Choroid plexus epithelial cell (primary cell): Measurements from ENCODE around the gene ZNF684.
"Not testable (repeated sequence)": the region's sequence is repeated elsewhere in the genome, so short reads cannot be mapped to it uniquely, and the experiment has no call there.

Experiments used
- DNase-seq: peaks from one replicate; pipeline ENCODE4 v3.0.0-alpha.2; 2010; ENCODE audit warnings: low read depth
- H3K4me3 ChIP-seq: 2 replicates; pipeline ENCODE4 v1.5.1; 2011; ENCODE audit warnings: low read depth, mild to moderate bottlenecking, control low read depth, low read length, moderate library complexity
- TF ChIP-seq, protein P1 (sequence below): conservative IDR thresholded peaks from 2 replicates; pipeline ENCODE4 v1.5.1; 2011; ENCODE audit warnings: low read depth, mild to moderate bottlenecking, control low read depth, inconsistent platforms, low read length, moderate library complexity

Gene ZNF684

DNA sequence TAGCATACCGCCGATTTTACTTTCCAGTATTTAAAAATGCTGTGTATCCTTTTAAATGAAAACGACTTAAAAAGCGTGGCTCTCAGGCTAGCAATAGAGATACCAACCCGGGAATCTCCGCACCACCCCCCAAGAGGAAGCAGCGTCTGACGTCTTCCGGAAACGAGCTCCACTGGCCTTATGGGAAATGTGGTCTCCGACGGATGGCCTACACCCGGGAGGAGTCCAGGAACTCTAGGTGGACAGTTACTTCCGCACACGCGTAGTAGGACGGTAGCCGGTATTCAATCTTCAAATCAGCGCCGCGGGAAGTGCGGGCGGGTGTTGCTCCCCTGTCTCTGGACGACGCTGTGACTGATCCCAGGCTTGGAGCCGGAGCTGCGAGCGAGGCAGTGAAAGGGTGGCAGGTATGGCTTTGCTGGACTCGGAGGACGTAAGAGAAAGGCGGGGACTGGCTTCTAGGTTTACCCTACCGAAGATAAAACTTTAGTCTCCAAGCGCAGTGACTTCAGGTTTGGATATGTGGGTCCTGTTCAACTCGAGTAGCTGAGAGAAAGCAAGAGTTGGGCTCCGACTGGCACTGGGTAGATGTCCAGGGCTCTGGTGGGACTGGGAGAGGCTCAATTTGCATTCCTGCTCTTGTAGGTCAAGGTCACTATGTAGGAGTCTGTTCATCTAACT, at the start of gene ZNF684:
Gene ZNF684 (plus strand): TSS at position 257 of the 681 bp plus-strand sequence. CDS start 1,530 bp downstream, outside the sequence.
- H3K4me3 ChIP-seq = peak within 1 kb of the TSS; percentile 90
- DNase-seq = peak; percentile 97
- TF ChIP-seq, protein P1, sequence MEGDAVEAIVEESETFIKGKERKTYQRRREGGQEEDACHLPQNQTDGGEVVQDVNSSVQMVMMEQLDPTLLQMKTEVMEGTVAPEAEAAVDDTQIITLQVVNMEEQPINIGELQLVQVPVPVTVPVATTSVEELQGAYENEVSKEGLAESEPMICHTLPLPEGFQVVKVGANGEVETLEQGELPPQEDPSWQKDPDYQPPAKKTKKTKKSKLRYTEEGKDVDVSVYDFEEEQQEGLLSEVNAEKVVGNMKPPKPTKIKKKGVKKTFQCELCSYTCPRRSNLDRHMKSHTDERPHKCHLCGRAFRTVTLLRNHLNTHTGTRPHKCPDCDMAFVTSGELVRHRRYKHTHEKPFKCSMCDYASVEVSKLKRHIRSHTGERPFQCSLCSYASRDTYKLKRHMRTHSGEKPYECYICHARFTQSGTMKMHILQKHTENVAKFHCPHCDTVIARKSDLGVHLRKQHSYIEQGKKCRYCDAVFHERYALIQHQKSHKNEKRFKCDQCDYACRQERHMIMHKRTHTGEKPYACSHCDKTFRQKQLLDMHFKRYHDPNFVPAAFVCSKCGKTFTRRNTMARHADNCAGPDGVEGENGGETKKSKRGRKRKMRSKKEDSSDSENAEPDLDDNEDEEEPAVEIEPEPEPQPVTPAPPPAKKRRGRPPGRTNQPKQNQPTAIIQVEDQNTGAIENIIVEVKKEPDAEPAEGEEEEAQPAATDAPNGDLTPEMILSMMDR = peak; percentile 1

DNA sequence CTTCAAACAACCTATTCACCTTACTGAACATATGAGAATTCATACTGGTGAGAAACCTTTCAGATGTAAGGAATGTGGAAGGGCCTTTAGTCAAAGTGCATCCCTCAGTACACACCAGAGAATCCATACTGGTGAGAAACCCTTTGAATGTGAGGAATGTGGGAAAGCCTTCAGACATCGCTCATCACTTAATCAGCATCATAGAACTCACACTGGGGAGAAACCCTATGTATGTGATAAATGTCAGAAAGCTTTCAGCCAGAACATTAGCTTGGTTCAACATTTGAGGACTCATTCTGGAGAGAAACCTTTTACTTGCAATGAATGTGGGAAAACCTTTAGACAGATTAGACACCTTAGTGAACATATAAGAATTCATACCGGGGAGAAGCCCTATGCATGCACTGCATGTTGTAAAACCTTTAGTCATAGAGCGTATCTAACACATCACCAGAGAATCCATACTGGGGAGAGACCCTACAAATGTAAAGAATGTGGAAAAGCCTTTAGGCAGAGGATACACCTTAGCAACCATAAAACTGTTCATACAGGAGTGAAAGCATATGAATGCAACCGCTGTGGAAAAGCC, 36.0 kb upstream of the ZNF684 start:
- TF ChIP-seq, protein P1 = no peak
- DNase-seq = no peak
- H3K4me3 ChIP-seq = no peak overlapping the region

DNA sequence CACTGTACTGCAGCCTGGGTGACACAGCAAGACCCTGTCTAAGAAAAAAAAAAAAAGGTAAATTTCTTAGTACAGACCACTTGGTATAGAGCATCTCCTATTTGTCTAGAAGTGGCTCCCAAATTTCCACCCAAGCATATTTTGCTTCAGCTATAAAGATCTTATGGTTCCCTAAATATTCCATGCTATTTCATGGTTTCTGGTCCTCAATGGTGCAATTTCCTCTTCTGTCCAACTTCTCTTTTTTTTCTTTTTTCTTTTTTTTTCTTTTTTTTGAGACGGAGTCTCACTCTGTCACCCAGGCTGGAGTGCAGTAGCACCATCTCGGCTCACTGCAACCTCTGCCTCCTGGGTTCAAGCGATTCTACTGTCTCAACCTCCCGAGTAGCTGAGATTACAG, 28.8 kb upstream of the ZNF684 start:
- not testable (repeated sequence) for DNase-seq, H3K4me3 ChIP-seq

DNA sequence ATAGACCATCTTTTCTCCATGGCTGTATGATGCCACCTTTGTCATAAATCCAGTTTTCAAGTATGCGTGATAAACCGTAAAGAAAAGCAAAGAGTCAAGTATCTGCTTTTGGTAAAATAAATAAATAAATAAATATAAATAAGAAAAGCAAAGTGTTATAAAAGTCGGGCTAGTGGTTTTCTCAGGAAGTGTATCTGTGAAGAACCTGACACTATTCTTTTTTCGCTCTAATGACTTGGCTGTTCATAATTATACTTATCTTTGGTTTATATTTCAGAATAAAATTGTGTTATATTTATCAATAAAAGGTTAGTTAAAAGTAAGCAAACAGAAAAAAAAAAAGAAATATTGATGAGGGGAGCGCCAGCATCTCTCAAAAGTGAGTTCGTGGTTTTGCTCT, 23.5 kb upstream of the ZNF684 start:
- no peak for DNase-seq
- peak overlapping the region; percentile 82 for H3K4me3 ChIP-seq
- TF ChIP-seq, protein P1 = no peak

DNA sequence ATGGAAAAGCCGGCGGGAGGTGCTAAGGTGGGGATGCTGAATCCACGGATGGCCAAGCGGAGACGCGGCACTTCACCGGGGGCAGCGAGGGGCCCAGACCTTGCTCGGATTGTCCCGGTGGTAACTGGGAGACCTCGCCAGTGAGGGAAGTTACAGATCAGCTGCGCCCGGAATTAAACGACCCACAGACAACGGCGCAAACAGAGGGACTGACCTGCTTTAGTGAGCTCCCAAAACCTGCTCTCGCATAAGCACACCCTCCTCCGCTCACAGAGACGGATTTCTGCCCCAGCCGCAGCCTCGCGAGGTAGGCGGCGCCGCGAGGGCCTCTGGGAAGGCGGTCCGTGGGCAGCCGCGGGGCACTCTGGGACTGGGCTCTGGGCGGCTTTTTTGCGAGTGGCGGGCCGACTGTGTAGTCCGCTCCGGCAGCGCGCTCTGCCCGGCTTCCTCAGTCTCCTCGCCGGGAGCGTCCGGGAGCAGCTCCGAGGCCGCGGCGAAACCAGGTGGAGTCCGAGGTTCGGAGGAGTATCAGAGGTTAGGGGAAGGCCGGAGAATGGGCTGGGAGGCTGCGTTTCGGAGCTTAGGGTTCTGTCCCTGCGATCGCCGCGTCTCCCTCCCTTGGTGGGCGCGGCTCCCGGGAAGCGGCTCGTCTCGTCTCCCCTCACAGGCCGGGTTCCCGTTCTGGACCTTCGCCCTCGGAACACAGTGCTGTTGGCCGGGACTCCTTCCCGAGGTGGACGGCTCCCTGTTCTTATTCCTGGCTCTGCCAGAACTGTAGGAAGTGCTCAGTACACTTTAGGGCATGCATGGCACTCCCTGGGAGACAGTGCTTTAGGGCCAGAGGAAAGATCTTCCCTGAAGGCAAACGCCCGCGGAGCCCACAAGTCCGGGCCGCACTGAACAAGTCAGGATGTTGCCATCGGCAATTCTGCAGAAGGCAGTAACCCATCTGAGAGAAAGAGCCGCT, 22.8 kb upstream of the ZNF684 start, which contains the start of gene EXO5:
Gene EXO5 (plus strand): TSS at position 393 of the 967 bp plus-strand sequence. CDS start 5,778 bp downstream, outside the sequence.
- TF ChIP-seq, protein P1 = no peak
- peak; percentile 79 for DNase-seq
- H3K4me3 ChIP-seq = peak within 1 kb of the TSS; percentile 82

DNA sequence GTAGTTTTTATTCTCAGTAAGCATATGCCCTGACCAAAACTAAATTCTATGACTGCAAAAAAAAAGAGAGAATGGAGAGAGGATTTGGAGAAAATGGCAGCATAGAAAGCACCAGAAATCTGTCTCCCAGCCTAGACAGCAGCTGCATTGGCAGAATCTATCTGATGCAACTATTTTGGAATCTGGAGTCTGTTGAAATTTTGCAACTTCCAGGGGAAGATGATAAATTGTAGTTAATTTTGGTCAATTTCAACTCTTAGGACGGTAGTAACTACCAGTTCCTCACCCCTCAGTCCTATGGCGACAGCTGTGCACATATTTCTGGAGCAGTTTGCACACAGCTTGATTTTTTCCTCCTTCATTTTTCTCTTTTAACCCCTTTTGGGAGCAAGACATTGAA, 11.9 kb upstream of the ZNF684 start:
- TF ChIP-seq, protein P1 = no peak
- H3K4me3 ChIP-seq = no peak overlapping the region
- DNase-seq = no peak

DNA sequence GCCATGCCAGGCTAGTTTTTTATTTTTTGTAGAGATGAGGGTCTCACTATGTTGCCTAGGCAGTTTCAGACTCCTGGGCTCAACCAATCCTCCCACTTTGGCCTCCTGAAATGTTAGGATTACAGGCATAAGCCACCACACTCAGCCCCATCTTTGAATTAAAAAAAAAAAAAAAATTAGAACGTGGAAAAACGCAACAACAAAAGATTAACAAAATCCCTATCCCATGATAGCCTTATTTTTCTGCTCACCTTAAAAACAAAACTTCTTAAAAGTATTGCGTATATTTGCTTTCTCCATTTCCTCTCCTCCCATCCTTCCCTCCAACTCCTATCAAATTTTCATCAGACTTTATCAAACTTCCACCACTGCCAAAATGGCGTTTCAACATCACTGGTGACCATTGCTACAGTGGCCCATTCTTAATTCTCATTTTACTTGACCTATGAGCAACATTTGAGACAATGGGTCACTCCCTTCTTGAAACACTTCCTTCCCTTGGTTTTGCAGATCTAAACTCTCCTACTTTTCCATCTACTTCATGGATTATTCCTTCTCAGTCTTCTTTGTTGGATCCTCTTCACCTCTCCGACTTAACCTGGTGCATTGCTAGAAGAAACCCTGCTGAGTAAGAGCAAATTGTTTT, 579 bp upstream of the ZNF684 start:
- TF ChIP-seq, protein P1 = no peak
- peak; percentile 23 for DNase-seq

More for the DNA sequence above, 579 bp upstream of the ZNF684 start:
- peak overlapping the region; percentile 90 for H3K4me3 ChIP-seq
